Activated T-helper 17 cell treated with anti-CD3 and anti-CD28 coated beads, Interleukin-2, amount 50 U/mL, for 72 hours (primary cell): Measurements from ENCODE around the gene RWDD3. TPM values are rescaled to one million over a fixed set of nuclear protein-coding genes. Genes with fewer than 3 reads are reported as not detected.

Experiments used
- ATAC-seq: fragments of 150-1000 bp; cut with Tn5 transposase; replicated peaks from 2 replicates; pipeline ENCODE4 v1.10.0; 2021; ENCODE audit warnings: mild to moderate bottlenecking, moderate library complexity
- H3K27ac Mint-ChIP-seq: one replicate; pipeline ENCODE4 v1.8.0; 2022; ENCODE audit warnings: mixed read lengths
- H3K27me3 Mint-ChIP-seq: one replicate; pipeline ENCODE4 v1.8.0; 2022; ENCODE audit warnings: mixed read lengths
- H3K36me3 Mint-ChIP-seq: one replicate; pipeline ENCODE4 v1.8.0; 2022; ENCODE audit warnings: low read depth, mild to moderate bottlenecking, mixed read lengths
- H3K4me1 Mint-ChIP-seq: one replicate; pipeline ENCODE4 v1.8.0; 2022; ENCODE audit warnings: mixed read lengths
- H3K4me3 Mint-ChIP-seq: one replicate; pipeline ENCODE4 v1.8.0; 2022; ENCODE audit warnings: mild to moderate bottlenecking, mixed read lengths
- H3K9me3 Mint-ChIP-seq: one replicate; pipeline ENCODE4 v1.8.0; 2022; ENCODE audit warnings: mixed read lengths
- total RNA-seq, 2 donors: library from RNA; stranded (reverse); gene quantifications; one replicate each; pipeline ENCODE4 v1.2.3, GENCODE V29; 2022

Gene RWDD3
- total RNA-seq, 2 donors from 2014 or later: 10.0 to 12.7 TPM

GRCh38 chr1:95219407-95219806 lies 14.6 kb upstream of the RWDD3 start:
- Mint-ChIP-seq H3K27me3 (peaks cover 26% of the 10 kb centered on the region), H3K4me3 (no peak overlapping the region), H3K4me1 (no peaks in the 10 kb centered on the region), H3K9me3 (no peaks in the 10 kb centered on the region), H3K36me3 (no peaks in the 10 kb centered on the region), H3K27ac (no peak overlapping the region)
- no peak for ATAC-seq

DNA sequence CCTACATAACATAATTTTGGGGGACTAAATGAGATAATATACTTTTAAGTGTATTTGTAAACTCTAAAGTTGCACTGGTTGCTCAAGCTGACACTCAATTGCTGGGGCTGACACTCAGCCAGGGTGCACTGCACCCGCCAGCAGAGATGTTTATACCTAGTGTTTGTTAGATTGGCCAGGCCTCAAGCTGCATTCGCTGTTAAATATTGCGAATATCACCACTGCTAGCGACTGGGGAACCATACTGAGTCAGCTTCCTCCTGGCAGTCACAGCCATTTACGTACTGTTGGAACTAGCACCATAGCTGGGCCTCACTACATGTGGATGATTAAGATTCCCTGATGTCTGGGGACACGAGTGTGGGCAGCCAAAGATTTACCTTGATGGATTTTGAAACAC lies 12.7 kb upstream of the RWDD3 start:
- no peaks in the 10 kb centered on the region for H3K4me1 Mint-ChIP-seq
- peaks cover 23% of the 10 kb centered on the region for H3K27me3 Mint-ChIP-seq
- no peak overlapping the region for H3K4me3 Mint-ChIP-seq
- H3K27ac Mint-ChIP-seq: no peak overlapping the region
- no peaks in the 10 kb centered on the region for H3K9me3 Mint-ChIP-seq
- no peaks in the 10 kb centered on the region for H3K36me3 Mint-ChIP-seq
- ATAC-seq: no peak

- Mint-ChIP-seq H3K4me3 (no peak overlapping the region), H3K36me3 (no peaks in the 10 kb centered on the region), H3K27ac (no peak overlapping the region), H3K4me1 (no peaks in the 10 kb centered on the region), H3K9me3 (no peaks in the 10 kb centered on the region), H3K27me3 (peaks cover 19% of the 10 kb centered on the region)
- no peak for ATAC-seq
These were observed 11.4 kb upstream of the RWDD3 start for GRCh38 chr1:95222629-95223028.

GRCh38 chr1:95223110-95223509 lies 10.9 kb upstream of the RWDD3 start:
- Mint-ChIP-seq H3K27me3 (peaks cover 18% of the 10 kb centered on the region), H3K36me3 (no peaks in the 10 kb centered on the region), H3K27ac (no peak overlapping the region), H3K4me3 (no peak overlapping the region), H3K9me3 (no peaks in the 10 kb centered on the region), H3K4me1 (no peaks in the 10 kb centered on the region)
- ATAC-seq: no peak

GRCh38 chr1:95226781-95227660 lies 7.0 kb upstream of the RWDD3 start:
- Mint-ChIP-seq H3K4me1 (no peaks in the 10 kb centered on the region), H3K27ac (no peak overlapping the region), H3K4me3 (no peak overlapping the region), H3K36me3 (no peaks in the 10 kb centered on the region), H3K27me3 (peaks cover 25% of the 10 kb centered on the region), H3K9me3 (no peaks in the 10 kb centered on the region)
- ATAC-seq: no peak

DNA sequence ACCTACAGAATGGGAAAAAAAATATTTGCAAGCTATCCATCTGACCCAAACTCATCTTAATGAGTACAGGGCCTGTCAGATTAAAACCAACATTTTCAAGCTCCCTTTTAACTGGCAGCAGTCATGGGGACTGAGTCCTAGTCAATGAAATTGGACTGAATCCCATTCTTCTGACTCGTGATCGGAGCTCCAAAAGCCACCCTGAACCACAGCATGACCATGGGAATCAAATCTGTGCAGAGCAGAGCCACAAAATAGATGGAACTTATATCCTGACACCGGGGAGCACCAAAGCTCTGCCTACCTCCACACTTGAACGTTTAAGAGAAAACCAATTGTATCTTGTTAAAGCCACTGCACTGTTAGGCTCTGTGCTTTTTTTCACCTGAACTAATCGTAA lies 5.0 kb upstream of the RWDD3 start:
- no peak overlapping the region for H3K27ac Mint-ChIP-seq
- H3K27me3 Mint-ChIP-seq: peaks cover 25% of the 10 kb centered on the region
- no peaks in the 10 kb centered on the region for H3K9me3 Mint-ChIP-seq
- ATAC-seq: no peak
- no peaks in the 10 kb centered on the region for H3K36me3 Mint-ChIP-seq
- H3K4me1 Mint-ChIP-seq: no peaks in the 10 kb centered on the region
- H3K4me3 Mint-ChIP-seq: no peak overlapping the region

GRCh38 chr1:95229706-95230105 lies 4.3 kb upstream of the RWDD3 start:
- Mint-ChIP-seq H3K9me3 (no peaks in the 10 kb centered on the region), H3K4me3 (no peak overlapping the region)

DNA sequence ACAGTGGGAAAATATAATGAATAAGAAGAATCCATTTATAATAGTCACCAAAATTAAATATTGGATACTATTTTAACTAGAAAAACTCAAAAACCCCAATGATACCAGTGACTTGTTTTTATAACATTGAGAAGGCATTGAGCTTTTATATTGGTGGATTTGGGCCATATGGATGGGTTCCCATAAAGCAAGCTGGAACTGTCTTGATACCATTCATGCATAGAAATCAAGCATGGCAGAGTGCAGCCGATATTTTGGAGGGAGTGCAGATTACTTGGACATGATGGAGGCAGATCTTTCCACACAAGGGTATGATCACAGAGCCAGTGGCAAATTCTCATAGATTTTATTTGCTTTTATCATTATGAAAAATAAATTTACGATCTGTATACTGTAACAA lies 3.8 kb upstream of the RWDD3 start:
- Mint-ChIP-seq H3K27me3 (peaks cover 25% of the 10 kb centered on the region), H3K27ac (no peak overlapping the region), H3K9me3 (no peaks in the 10 kb centered on the region), H3K4me1 (no peaks in the 10 kb centered on the region), H3K4me3 (no peak overlapping the region), H3K36me3 (no peaks in the 10 kb centered on the region)
- ATAC-seq: no peak

More at GRCh38 chr1:95229706-95230105, 4.3 kb upstream of the RWDD3 start:
- no peaks in the 10 kb centered on the region for H3K36me3 Mint-ChIP-seq
- no peaks in the 10 kb centered on the region for H3K4me1 Mint-ChIP-seq
- no peak for ATAC-seq
- no peak overlapping the region for H3K27ac Mint-ChIP-seq
- H3K27me3 Mint-ChIP-seq: peaks cover 25% of the 10 kb centered on the region

- Mint-ChIP-seq H3K4me3 (no peak overlapping the region), H3K36me3 (no peaks in the 10 kb centered on the region), H3K9me3 (no peaks in the 10 kb centered on the region), H3K27ac (no peak overlapping the region), H3K4me1 (peaks cover 3% of the 10 kb centered on the region), H3K27me3 (peaks cover 25% of the 10 kb centered on the region)
- ATAC-seq: no peak
These were observed 3.2 kb upstream of the RWDD3 start for GRCh38 chr1:95230768-95231191.

GRCh38 chr1:95232646-95233318 lies 1.2 kb upstream of the RWDD3 start:
- Mint-ChIP-seq H3K36me3 (no peaks in the 10 kb centered on the region), H3K4me3 (peak overlapping the region; percentile 83), H3K27ac (peak overlapping the region; percentile 88), H3K4me1 (peaks cover 9% of the 10 kb centered on the region), H3K9me3 (no peaks in the 10 kb centered on the region), H3K27me3 (peaks cover 20% of the 10 kb centered on the region)
- ATAC-seq: no peak

DNA sequence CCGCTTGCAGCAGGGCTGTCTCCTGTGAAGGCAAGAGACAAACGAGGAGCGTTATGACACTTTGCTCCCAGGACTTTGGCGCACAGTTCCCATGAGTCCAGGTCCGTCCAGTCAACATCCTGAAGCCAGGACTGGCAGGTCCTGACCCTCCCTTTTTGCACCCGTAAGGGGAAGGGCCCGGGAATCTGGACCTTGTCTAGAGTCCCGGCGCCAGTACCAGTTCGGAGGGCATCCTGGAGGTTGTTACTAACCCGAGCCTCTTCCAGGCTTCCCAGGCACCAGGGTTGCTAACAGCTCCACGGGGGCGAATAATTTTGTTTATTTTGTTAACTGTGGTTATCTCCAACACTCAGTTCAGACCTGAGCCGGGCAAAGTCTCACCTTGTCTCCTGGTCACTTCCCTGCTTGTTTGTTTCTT lies 682 bp upstream of the RWDD3 start:
- peaks cover 11% of the 10 kb centered on the region for H3K4me1 Mint-ChIP-seq
- peaks cover 16% of the 10 kb centered on the region for H3K27me3 Mint-ChIP-seq
- no peaks in the 10 kb centered on the region for H3K36me3 Mint-ChIP-seq
- no peaks in the 10 kb centered on the region for H3K9me3 Mint-ChIP-seq
- peak overlapping the region; percentile 88 for H3K27ac Mint-ChIP-seq
- peak overlapping the region; percentile 83 for H3K4me3 Mint-ChIP-seq
- no peak for ATAC-seq

GRCh38 chr1:95236784-95237575 lies 3.0 kb downstream of the RWDD3 start:
- H3K4me1 Mint-ChIP-seq: peaks cover 28% of the 10 kb centered on the region
- H3K36me3 Mint-ChIP-seq: peaks cover 33% of the 10 kb centered on the region
- H3K9me3 Mint-ChIP-seq: peaks cover 3% of the 10 kb centered on the region
- no peak for ATAC-seq
- peak overlapping the region; percentile 21 for H3K4me3 Mint-ChIP-seq
- H3K27ac Mint-ChIP-seq: no peak overlapping the region
- H3K27me3 Mint-ChIP-seq: no peaks in the 10 kb centered on the region

DNA sequence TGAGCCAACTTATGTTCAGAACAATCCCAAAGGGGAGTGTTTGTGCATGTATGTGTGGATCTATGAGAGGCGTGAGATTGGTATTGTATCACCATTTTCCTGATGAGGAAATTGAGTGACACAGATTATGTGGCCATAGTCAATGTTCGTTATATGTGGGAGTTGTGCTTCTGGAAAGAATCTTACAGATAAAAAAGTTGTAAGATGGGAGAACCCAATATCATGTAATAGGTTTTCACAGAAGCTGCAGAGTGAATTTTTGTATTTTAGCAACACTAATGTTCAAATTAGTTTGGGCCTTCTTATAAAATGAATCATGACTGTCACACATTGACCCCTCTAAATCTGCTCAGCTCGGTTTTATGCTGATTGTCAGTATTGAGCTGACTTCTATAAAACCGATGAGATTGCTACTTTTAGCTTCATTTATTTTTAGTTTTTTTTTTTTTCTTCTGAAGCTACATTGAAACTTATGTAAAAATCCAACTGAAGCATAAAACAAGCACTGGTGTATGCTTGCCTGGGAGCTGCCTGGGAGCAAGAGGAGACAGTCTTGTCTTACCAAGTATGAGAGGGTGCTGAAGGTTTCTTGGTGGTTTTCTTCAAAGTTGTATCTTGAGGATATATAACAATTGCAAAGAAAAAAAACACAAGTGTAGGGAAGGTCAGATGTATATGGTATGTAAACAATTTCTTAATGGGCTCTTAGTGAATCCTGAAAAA lies 4.1 kb downstream of the RWDD3 start:
- H3K4me1 Mint-ChIP-seq: peaks cover 28% of the 10 kb centered on the region

DNA sequence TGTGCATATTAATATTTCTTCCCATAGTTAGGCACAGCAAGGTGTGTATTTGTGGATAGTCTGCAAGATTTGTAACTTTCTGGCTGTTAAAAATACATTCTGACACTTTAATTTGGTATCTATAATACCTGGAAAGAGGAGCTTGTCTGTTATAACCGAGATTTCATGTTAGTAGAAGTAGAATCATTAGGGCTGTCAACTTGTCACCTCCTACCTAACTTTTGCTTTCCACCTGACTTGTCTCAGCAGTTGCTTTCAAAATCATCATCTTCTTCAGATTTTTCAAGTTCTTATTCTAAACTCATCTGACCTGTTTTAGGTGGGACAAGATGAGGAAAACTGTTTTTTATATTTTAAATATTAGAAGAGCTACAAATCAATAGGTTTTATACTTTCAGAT lies 11.0 kb downstream of the RWDD3 start:
- Mint-ChIP-seq H3K36me3 (peaks cover 85% of the 10 kb centered on the region), H3K4me1 (peaks cover 12% of the 10 kb centered on the region)
- no peak for ATAC-seq

More for the DNA sequence above, 4.1 kb downstream of the RWDD3 start:
- Mint-ChIP-seq H3K36me3 (peaks cover 45% of the 10 kb centered on the region), H3K9me3 (peaks cover 3% of the 10 kb centered on the region), H3K27ac (peak overlapping the region; percentile 13), H3K27me3 (no peaks in the 10 kb centered on the region), H3K4me3 (no peak overlapping the region)
- ATAC-seq: no peak

More for the DNA sequence above, 11.0 kb downstream of the RWDD3 start:
- Mint-ChIP-seq H3K4me3 (no peak overlapping the region), H3K27ac (no peak overlapping the region), H3K9me3 (peaks cover 3% of the 10 kb centered on the region), H3K27me3 (no peaks in the 10 kb centered on the region)
